GM10847 (cell line): ENCODE results near the gene JAZF1.

ENCODE experiments used
- POLR2A ChIP-seq: IDR thresholded peaks from 2 replicates; pipeline ENCODE4 v1.6.1; 2011; ENCODE audit not compliant: insufficient read length; ENCODE audit errors: extremely low read depth

JAZF1 gene

DNA sequence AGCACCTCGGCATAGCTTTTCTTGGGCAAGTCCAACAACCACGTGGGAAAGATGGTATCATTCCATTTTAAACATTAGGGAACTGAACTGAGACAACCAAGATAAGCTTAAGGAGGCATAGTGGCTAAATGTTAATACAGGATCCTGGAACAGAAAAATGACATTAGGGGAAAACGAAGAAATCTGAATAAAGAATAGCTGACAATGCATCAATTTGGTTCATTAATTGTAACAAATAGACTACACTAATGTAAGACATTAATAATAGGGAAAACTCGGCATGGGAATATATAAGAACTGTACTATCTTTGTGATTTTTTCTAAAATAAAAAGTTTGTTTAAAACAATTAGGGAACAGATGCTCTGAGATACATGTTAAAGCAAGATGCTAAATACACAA is 165.4 kb downstream of the JAZF1 start:
- no peak for TF ChIP-seq POLR2A

DNA sequence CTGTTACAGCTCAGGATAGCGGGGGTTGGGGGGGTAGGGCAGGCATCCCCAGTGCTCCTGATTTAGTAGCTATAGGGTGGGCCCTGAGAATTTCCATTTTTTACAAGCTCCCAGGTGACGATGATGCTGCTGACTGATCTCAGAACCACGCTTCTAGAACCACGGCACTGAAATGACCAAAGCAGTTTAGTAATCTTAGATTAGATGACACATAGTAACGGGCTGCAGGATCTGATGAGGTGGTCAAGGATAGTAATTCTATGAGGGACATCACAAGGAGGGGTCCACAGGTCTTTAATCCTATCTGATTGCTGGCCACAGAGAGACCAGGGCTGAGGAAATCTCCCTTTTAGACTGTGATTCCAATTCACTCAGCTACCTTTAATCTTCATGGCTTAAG is 167.2 kb downstream of the JAZF1 start:
- no peak for TF ChIP-seq POLR2A

DNA sequence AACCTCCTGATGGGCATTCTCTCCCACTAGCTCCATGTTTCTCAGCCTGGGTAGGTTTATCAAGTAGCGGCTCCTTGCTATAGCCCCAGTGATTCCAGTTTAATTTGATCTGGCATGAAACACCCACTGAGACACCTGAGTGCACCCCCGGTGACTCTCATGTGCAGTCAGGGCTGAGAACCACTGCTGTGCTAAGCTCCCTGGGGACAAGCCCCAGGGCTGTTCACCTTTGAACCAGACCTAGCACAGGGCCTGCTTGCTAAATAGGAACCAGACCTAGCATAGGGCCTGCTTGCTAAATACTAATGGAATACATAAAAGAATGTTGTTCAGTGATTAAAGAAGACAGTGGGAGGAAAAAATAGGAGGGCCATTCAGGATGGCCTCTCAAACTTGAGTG is 167.6 kb downstream of the JAZF1 start:
- TF ChIP-seq POLR2A = no peak

DNA sequence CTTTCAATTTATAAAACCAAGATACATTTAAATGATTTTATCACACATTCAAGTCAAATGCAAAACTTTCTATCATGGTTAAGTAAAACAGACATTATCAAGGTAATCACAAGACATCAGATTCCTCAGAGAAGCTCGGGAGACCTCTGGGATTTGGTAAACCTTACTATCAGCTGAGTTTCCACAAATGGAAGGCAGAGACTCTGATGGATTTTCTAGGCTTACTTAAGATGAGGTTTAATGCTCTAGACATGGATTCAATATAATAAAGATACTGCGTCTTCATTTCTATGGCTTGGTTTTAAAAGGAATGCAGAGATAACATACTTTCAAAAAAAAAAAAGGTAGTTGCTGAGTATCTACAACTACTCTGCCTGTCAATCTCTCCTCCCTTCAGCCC is 171.7 kb downstream of the JAZF1 start:
- no peak for TF ChIP-seq POLR2A

DNA sequence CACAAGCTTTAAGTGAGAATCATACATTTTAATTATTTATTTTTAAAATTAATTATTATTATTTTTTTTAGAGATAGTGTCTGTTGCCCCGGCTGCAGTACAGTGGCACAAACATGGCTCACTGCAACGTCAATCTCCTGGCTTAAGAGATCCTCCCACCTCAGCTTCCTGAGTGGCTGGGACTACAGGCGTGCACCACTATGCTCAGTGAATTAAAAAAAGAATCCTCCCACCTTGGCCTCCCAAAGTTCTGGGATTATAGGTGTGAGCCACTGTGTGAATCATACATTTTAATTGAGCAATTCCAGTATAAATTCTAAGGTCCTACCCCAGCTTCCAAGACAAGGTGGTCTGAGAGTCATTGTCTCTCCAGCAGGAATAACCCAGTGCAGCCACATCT is 172.4 kb downstream of the JAZF1 start:
- no peak for TF ChIP-seq POLR2A

DNA sequence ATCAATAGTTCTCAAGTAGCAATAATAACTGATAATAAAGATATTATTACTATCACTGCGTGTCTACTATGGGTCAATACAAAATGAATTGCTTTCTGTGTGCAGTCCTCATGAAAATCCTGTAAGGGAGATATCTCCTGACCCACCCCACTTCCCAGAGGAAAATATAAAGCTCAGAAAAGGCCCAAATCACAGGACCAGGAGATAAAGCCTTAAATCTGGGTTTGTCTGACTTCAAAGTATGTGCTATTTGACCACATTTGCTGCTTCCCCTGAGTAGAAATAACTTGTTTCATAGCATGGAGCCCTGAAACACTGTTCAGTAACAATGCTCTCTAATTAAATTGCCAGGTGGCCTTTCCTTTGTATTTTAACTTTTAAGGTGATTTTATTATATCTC is 174.1 kb downstream of the JAZF1 start:
- TF ChIP-seq POLR2A = no peak

DNA sequence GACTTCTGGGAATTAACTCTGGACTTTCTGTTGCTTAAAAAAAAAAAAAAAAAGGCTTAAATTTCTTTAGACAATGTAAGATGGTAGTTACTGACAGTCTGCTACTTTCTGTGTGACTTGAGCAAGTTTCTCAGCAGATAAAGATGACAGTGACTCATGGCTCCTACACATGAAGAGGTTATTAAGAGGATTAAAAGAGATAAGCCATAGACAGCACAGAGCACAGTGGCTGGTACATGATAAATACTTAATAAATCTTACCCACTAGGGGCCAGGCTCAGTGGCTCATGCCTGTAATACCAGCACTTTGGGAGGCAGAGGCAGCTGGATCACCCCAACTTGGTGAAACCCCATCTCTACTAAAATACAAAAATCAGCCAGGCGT is 174.8 kb downstream of the JAZF1 start:
- no peak for TF ChIP-seq POLR2A

DNA sequence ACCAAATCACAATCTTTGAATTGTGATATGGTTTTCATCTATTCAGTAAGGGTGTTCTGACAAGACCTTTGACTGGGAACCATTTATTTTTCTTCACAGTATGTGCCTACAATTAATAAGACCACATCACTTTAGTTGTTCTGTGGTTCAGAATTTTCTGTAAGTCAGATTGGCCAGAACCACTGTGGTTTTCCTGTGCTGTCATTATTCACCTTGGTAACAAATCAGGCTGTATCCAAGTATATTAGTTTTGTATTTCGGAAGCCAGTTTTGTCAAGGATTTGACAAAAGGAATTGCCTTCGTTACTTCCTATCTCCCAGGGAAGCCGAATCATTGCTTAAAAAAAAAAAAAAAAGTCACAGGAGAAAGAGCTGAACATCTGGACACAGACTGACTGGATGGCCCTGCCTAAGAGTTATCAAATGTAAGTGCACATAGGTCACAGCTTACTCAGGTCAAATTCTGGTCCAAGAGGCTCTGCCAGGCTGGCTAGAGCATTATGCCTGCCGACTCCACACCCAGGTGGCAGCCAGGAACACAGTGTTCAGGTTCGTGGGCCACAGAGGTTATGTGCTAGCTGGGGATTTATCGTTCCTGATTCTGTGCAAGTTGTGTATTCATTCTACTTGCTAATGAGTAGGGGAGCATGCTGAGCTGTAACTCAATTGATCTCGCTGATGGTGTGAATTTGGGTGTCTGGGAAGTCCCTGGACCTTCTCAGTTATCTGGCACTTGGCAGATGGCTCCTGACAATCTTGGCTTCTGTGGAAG is 175.3 kb downstream of the JAZF1 start:
- no peak for TF ChIP-seq POLR2A

DNA sequence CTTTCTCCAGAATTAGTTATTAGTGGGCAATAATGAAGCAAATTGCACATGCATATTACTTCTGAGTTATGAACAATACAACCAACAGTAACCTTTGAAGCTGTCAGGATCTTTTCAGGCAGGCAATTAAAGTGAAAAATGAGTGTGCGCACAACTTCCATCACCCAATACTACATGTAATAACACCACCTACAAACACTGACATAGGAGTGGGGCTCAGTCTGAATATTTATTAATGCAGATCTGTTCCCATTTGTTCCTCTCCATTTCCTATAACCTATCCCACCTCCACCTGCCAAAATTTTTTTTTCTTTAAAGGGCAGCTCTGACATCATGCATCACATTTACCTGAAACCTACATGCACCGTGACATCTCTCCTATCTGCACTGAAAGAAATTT is 177.2 kb downstream of the JAZF1 start:
- TF ChIP-seq POLR2A = no peak

DNA sequence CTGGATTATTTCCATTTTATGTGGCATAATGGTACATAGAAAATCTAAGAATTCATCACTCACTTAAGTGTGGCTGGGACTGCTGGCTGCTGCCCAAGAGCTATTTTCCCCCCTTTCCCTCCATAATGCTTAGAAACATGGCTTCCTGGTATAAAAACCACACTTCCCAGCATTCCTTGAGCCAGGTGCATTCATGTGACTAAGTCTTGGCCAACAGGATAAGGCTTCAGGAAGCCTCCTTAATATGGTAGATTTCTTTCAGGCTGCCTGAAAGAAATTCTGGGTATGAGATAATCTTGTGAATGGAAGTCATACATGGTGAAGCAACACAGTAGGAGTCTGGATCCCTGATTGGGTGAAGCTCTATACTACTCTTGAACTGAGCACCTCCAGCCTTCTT is 178.0 kb downstream of the JAZF1 start:
- TF ChIP-seq POLR2A = no peak

DNA sequence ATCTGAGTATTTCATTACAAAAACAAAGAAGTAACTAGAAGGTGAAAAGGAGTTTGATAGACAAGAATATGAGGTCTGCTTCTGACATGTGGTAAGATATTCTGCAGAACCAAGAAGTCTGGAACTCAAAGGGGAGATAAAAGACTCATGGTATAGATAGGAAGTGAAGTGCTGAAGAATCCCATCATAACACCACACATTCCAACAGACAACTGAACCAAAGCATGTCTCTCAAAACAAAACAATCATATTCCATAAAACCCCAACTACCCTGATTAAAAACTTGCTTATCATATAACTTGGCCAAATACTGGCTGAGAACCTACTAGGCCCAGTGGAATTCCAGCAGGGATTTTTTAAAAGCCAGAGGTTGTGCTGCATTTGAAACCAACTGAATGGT is 178.7 kb downstream of the JAZF1 start:
- TF ChIP-seq POLR2A = no peak

DNA sequence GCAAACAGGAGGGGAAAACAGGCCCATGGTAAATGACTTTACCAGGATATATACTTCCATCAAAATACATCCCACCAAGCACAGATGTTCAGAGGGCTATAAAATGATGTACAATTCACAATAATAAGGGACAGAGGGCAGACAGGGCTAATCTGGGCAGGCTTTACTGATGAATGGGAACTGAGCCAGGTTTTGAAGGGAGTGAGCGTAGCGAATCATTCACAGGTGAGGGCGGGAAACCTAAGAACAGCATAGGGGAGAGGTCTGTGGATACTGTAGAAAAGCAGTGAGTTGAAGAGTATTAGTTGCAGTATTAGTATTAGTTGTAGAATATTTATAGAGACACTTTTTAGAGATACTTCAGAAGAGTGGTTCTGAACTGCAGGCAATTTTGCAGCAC is 180.8 kb downstream of the JAZF1 start:
- TF ChIP-seq POLR2A = no peak

DNA sequence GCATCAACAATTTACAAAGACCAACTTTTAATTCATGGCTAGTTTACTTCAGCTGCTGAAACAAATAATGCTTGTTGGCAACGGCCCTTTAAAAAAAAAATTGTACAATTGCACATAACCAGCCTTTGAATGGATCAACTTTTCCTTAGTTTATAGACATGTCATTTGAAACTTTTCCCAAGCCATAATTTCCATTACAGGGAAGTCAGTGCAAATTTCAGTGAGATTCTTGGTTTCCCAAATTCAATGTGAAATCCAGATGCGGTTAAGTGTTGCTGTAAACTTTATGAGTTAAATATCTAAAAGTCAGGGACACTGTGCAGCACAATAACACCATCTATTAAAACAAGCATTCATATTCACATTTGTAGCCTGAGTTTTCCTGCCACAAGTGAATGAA is 182.2 kb downstream of the JAZF1 start:
- no peak for TF ChIP-seq POLR2A

DNA sequence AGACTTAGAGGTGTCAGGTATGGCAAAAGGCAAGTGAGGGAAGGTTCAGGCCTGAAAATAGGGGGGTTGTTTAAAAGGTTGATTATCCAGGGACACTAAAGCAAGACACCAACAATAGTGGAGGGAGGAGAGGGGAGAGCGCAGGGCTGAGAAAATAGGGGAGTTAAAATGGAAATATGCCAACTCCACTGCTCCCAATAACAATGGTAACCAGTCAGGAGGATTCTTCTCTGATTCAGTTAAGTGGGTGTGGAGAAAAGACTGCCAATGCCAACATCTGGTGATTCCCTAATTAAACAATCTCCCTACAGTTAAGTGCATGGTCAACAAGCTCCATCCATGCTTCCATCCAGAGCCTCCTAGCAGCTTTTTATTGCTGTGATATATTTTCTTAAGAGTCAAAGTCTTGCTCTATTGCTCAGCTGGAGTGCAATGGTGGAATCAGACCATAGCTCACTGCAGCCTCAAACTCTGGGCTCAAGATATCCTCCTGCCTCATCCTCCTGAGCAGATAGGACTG is 183.3 kb downstream of the JAZF1 start:
- TF ChIP-seq POLR2A = no peak

DNA sequence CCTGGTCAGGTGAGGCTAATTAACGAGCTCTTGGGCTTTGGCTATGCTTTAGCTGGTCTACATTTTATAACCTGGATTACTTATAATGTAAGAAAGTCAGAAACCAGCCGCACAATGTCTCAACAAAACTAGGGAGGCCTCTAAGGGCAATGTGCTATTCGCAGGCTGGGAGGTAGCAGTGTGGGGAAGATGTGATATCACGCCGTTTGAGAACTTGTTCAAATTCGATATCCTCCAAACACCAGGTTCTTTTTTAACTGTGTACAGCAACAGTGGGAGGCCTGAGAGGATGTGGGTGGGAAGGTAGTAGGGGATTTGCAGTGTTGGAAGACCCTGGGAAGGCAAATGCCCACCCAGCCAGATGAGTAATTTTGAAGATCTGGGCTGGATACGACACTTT is 184.5 kb downstream of the JAZF1 start:
- TF ChIP-seq POLR2A = no peak

DNA sequence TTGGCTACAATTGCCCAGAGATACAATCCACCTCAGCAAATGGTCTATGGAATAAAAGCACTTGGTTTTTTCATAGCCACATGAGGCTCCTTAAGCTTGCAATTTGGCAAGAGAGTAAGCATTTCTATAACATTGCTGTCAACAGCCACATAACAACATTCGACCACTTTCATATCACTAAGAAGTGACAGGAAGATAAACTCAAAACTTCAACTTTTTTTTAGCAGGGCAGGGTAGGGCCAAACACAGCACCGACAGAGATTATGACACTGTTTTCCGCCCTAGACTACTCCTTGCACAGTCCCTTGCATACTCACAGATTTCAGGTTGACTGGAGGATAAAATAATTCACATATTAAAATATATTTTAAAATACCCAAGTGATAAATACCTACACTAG is 185.4 kb downstream of the JAZF1 start:
- no peak for TF ChIP-seq POLR2A

DNA sequence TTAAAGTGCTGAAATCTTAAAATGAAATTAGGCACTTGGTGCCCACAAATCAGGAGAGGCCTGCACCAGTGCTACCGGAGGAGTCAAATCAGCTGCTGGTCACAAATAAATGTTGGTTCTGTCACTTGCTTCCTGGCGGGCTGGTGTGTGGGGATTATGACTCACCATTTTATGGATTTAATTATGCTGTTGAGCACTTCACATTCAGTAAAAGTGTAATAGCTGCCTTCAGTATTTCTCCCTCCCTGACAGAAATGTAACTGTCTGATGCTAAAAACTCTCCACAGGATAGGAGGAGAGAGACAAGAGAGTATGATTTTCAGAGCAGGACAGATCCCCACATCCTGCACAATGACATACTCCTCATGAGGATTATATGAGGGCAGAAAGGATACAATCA is 186.0 kb downstream of the JAZF1 start:
- TF ChIP-seq POLR2A = no peak
